A172 (cell line): Measurements from ENCODE around the gene GPER1. TPM values are rescaled to one million over a fixed set of nuclear protein-coding genes. Genes with fewer than 3 reads are reported as not detected.

Experiments used
- DNase-seq: peaks from one replicate; pipeline ENCODE4 v3.0.0-alpha.2; 2015; ENCODE audit warnings: low spot score
- total RNA-seq: library from RNA; depleted of rRNA; stranded (reverse); fragments of >200 nt; shearing (Covaris generic); gene quantifications from 2 replicates; pipeline ENCODE4 v1.2.3, GENCODE V29; 2014

The GPER1 gene
- total RNA-seq, 1 experiment from 2014 or later = 12.1 TPM

DNA sequence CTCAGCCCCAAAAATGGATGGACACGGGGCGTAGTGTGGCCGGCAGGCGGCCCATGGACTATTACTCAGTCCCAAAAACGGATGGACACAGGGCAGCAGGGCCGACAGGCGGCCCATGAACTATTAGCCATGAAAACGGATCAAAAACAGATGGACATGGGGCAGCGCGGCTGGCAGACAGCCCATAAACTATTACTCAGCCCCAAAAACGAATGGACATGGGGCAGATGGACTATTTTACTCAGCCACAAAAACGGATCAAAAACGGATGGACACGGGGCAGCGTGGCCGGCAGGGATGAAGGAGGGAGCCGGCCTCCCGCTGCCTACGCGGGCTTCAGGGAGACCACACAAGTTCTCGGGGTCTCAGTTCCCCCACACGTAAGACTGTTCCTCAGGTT, 32.9 kb downstream of the GPER1 start:
- no peak for DNase-seq

DNA sequence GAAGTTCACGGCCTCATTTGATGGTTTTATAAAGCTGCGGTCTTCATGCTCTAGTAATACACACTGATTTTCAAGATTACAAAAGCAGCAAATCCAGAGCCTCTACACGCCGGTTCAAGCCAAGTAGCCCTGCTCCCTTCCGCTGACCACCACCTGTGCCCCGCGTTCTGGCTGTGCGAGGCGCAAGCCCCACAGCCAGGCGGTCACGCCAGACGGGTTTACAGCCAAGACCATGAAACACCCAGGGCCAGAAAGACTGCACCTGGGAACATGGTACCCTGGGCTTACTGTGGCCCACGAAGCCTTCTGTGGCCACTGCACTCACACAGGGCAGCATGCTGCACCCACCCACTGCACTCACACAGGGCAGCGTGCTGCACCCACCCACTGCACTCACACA, 33.6 kb downstream of the GPER1 start:
- DNase-seq = no peak

DNA sequence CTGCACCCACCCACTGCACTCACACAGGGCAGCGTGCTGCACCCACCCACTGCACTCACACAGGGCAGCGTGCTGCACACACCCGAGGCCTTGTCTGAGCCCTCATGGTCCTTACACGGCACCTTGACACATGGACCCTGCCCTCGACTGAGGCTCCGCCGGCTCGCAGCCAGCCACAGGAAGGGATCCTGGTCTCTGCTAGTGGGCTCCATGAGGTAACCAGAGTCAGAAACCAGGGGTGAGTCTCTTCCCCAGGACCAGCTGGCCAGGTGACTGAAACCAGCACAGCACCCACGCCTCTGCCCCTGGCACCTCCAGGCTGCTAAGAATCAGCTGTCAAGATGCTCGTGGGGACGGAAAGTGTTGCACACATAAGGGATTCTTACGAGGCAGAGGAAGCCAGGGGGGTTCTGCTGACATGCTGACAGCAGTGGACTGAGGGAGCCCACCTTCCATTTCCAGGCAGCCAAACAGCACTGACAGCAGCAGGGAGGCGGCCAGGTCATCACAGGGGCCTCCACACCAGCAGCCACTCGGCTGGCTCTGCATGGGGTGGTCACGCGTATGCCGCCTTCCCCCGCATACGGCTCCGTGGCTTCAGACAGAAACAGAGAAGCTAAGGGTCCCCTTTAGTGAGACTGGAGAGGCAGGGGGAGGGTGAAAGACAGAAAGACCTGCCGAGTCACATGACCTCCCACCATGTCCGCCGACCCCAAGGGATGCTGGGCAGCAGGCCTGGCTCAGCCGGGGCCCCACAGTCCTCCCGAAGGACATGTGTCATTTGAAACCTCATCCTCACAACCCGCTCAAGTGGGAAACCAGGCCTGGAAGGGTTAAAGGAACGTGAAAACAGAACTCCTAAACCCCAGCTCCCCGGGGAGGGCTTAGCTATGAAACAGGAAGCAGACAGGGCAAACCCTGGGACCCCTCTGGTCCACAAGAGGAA, 34.2 kb downstream of the GPER1 start:
- DNase-seq = no peak

DNA sequence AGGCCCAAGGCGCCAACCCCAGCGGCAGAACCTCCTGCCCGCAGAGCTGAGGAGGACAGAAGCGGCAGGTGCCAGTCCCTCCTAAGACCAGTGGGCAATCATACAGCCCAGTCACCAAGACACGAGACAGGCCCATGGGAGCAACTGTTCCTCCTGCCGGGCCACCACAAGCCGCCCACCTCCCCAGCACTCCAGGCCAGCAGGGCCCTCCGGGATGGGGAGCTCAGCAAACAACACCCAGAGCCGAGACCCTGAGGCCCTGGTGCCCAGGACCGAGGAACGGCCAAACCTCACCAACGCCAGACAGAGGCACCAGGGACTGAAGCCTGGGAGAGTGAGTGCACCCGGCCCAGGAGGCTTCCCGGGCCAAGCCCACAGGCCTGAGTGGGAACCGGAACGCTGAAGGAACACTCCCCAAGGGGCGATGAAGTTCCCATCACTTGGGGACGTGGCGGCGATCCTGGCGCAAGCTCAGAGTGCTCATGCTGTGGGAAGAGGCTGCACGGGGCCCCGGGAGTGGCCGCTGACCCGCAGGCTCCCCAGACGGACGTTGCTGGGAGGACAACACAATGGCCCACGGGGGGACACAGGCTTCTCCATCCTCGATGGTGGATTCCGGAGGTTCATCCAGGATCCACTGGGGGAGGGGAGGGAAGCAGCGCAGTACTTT, 35.1 kb downstream of the GPER1 start:
- DNase-seq = no peak

GRCh38 chr7:1123715-1124114, 35.8 kb downstream of the GPER1 start:
- DNase-seq = no peak

DNA sequence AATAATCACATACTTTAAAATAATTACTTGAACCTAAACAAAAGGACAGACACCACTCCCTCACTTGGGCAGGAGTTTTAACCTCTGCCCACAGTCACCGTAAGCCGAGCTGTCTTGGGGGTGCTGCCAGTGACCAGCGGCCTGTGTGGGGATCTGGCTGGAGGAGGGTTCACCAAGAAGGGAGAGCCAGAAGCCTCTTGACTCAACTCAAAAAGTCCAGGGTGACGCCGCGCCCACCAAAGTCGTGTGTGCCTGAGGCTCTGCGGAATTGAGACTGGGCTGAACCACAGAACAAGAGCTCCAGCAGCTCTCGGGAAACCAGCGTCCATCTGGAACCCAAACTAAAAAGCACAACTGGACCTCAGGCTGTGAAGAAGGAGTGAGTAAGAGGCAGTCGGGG, 36.3 kb downstream of the GPER1 start:
- DNase-seq = no peak

GRCh38 chr7:1124816-1125602, 37.1 kb downstream of the GPER1 start:
- DNase-seq = peak; percentile 23

- DNase-seq = no peak
Observed at GRCh38 chr7:1125603-1125969, 37.7 kb downstream of the GPER1 start.

- DNase-seq = no peak
Observed at GRCh38 chr7:1127001-1127400, 39.1 kb downstream of the GPER1 start.

GRCh38 chr7:1129431-1129830, 41.5 kb downstream of the GPER1 start:
- no peak for DNase-seq

DNA sequence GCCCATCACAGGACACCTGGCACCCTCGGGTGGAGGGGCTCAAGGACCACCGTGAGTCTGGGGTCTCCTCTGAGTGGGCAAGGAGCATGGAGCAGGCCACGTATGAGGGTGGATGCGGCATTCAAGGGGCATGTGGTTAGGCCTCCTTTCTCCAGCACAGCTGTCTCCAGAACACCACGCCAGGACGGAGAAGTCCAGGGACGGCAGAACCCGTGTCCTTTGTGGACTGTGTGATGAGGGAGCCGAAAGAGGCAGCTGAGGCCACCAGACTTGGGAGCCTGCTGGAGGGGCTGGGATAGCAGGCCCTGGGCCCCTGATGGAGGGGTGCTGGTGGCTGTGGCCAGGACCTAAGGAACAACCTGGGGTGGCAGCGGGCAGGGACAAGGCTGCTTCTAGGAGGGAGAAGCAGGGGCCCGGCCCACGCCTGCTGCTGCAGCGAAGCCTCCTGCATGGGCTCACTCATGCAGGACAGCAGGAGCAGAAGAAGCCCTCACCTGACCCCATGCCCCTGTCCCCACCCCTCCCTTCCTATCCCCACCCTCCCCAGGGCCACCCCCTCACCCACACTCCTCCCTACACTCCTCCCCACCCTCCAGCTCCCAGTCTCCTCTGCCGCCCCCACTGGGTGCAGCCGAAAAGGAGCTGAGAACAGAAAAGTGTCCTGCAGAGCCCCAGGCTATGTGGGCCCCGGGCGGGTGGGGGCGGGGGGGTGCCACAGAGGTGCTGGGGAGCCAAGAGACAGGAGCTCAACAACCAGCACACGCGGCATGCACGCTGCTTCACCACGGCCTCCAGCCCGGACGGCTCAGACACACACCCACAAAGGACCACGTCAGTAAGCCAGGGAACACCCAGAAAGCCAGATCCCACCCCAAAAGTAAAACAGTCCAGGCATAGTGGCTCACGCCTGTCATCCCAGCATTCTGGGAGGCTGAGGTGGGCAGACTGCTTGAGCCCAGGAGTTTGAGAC, 42.4 kb downstream of the GPER1 start:
- no peak for DNase-seq

- DNase-seq = no peak
Observed at GRCh38 chr7:1131471-1132265, 43.8 kb downstream of the GPER1 start.

- DNase-seq = no peak
Observed at GRCh38 chr7:1134951-1135350, 47.0 kb downstream of the GPER1 start.

DNA sequence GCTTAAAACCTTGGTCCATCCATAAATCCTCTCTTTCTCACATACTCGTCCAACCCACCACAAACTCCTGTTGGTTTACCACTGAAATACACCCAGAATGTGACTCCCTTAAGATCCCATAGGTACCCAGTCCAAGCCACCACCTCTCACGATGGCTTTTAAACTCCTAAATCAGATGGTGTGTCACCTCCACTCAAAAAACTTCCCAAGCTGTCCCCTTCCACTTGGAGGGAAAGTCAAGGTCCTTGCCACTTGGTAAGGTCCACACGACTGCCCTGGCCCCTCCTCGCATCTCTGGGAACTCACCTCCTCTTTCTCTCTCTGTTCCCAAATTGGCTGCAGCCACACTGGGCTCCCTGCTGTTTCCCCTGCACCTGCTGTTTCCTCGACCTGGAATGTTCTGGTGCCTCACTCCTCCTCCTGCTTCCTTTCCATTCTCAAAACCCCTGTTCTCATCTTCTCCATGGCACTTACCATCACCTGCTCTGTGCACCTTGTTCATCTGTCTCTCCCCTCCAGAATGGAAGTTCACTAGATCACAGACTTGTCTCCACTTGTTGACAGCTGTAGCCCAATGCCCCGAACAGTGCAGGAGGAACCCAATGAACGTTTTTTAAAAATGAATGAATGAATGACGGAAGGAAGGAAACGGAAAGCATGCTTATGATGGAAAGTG, 49.1 kb downstream of the GPER1 start:
- DNase-seq = peak; percentile 19

GRCh38 chr7:1137517-1138167, 49.7 kb downstream of the GPER1 start:
- peak; percentile 30 for DNase-seq

DNA sequence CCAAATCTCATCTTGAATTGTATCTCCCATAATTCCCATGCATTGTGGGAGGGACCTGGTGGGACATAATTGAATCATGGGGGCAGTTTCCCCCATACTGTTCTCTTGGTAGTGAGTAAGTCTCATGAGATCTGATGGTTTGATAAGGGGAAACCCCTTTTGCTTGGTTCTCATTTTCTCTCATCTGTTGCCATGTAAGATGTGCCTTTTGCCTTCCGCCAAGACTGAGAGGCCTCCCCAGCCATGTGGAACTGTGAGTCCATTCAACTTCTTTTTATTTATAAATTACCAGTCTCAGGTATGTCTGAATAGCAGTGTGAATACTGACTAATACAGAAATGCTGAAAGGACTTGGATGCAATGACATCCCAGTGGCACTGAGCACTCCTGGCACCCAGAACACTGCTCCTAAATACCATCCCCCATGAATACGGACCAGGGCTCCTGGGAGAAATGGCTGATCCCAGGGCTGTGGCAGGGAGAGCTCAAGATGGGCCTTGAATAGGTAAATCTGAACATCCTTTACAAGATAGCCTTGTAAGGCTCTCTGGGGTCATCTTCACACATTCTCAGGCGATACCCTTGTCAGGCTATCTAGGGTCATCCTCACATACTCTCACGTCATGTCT, 52.7 kb downstream of the GPER1 start:
- no peak for DNase-seq

DNA sequence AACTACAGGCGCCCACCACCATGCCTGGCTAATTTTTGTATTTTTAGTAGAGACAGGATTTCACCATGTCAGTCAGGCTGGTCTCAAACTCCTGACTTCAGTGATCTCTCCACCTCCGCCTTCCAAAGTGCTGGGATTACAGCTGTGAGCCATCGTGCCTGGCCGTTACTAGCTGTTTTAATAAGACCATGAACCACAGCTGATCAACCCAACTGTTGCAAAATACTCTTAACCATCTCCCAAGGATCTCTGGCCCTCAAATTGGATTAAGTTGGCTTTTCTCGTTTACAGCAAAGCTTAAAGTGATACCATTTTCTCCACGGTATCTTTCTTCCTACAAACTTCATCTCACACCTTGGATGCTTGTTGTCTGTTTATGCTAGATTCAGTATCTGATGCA, 53.7 kb downstream of the GPER1 start:
- no peak for DNase-seq

DNA sequence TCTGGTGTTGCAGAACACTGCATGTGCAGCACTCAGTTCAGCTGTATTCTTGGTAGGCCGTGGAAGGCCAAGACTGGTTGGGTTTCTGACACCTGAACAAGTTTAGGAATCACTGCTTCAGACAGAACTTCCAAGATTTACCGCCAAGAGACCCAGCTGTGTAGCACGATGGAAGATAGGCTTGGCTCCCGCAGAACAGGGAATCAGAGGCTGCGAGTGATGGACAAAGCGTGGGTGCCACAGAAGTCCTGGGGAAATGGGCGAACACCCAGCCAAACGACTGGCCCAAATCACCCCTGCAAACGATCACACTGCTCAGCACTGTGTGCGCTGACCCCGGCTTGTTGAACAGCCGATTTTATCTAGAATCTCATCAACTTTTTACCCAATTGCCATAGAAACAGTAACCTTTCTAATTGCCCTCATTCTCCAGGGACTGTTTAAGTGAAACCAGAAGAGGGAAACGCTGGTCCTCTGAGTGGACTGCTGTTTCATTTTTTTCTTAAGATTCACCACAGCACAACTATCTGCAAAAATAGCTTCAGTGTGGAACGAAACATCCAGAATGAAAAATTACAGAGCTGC, 54.2 kb downstream of the GPER1 start:
- DNase-seq = no peak
